Psoas muscle (tissue), 8 donors: Measurements from ENCODE around the gene ADAM8. TPM values are rescaled to one million over a fixed set of nuclear protein-coding genes. Genes with fewer than 3 reads are reported as not detected.

Source experiments
- ATAC-seq, 4 donors: fragments of 200-7000 bp; cut with Tn5 transposase; one replicate each; pipeline ENCODE4 v1.9.1; 2020; ENCODE audit warnings: moderate library complexity in 3 of 4, mild to moderate bottlenecking in 2 of 4
- DNase-seq, 2 donors: peaks; one replicate each; pipeline ENCODE4 v3.0.0-alpha.2; 2020
- H3K27ac ChIP-seq: fragments of 200-600 bp; one replicate; pipeline ENCODE4 v1.8.0; 2022
- H3K27me3 ChIP-seq, 3 donors: fragments of 200-600 bp in 1 of 3; one replicate each; pipeline versions ENCODE4 v1.6.1 to v1.8.0; 2013 to 2022; ENCODE audit warnings: low read length in 2 of 3, mild to moderate bottlenecking in 2 of 3, moderate library complexity in 1 of 3; ENCODE audit not compliant: insufficient read depth in 3 of 3
- H3K36me3 ChIP-seq, 2 donors: fragments of 200-600 bp in 1 of 2; one replicate each; pipeline versions ENCODE4 v1.6.1 to v1.8.0; 2013 to 2022; ENCODE audit warnings: low read depth in 1 of 2, mild to moderate bottlenecking in 1 of 2, moderate library complexity in 1 of 2; ENCODE audit not compliant: insufficient read depth in 1 of 2
- H3K4me1 ChIP-seq: fragments of 200-600 bp; one replicate; pipeline ENCODE4 v1.8.0; 2022
- H3K4me3 ChIP-seq: fragments of 200-600 bp; one replicate; pipeline ENCODE4 v1.8.0; 2022; ENCODE audit warnings: mild to moderate bottlenecking
- H3K9me3 ChIP-seq: fragments of 200-600 bp; one replicate; pipeline ENCODE4 v1.8.0; 2022
- CTCF ChIP-seq: fragments of 200-600 bp; IDR thresholded peaks from one replicate; pipeline ENCODE4 v1.8.0; 2022; ENCODE audit warnings: antibody characterized with exemption
- WGBS, 3 donors: extraction: QIAGEN DNeasy Blood & Tissue Kit; methylation state at CpG; one replicate each; pipeline versions ENCODE4 v1.1.6 to v1.1.7; 2013; 5-methylcytosine and 5-hydroxymethylcytosine counted together
- intact Hi-C, 2 donors: fragments of 100-400 bp; cut with DNase I; formaldehyde crosslinking; loops; one replicate each; pipeline versions ENCODE4 v1.11.0 to v1.14.2; 2022
- polyA plus RNA-seq, 3 donors: library from polyadenylated mRNA; stranded (reverse); fragments of 200-250 nt; gene quantifications; one replicate each; pipeline ENCODE4 v1.2.3, GENCODE V29; 2013
- total RNA-seq, 4 donors: library from RNA; stranded (reverse); fragmentation: NEBNext Ultra II Directional in 2 of 4; extraction: Animal tissue kit (Norgen Biotek cat#: 25700) in 2 of 4; gene quantifications; one replicate each; pipeline versions ENCODE4 v1.2.1 to v1.2.4, GENCODE V29; 2021 to 2023
- donor health status: healthy with polysubstance abuse.
- donor health status: DM: no; HTN: no; CAD: no; lungs with moderate emphysema.
- donor health status: Bipolar disorder and iron deficiency.
- donor health status: healthy.
- donor health status: DM: yes; HTN: yes; CAD: no.
- donor health status: DM: no; HTN: no; CAD: no.
- donor health status: DM: no; HTN: no; CAD: no.
- donor health status: DM: yes; HTN: yes; CAD: no.

ADAM8 gene
- total and polyA plus RNA-seq, 7 donors, result 0.21 to 2.8 (median 2.2) TPM

GRCh38 chr10:133312016-133312768 is 35.5 kb upstream of the ADAM8 start:
- Histone ChIP-seq H3K4me3 (no peak overlapping the region), H3K36me3 (peaks cover 0 to 37% of the 10 kb centered on the region in 2 donors), H3K27me3 (peaks cover 0 to 3% (median 0%) of the 10 kb centered on the region in 3 donors), H3K27ac (no peak overlapping the region), H3K4me1 (peaks cover 12% of the 10 kb centered on the region), H3K9me3 (no peaks in the 10 kb centered on the region)
- DNase-seq, result no peak
- intact Hi-C loops, result loop anchor here (5.0 to 10.0 kb wide), 2 partner anchors 60 to 477 kb away; partner anchors contain the start of gene ECHS1 (in 1 of the 2)
- ATAC-seq, result no peak
- no peak for TF ChIP-seq CTCF
- 87 to 91% (median 89%) methylated on average over 23 of the region's 23 CpGs for WGBS, 3 donors

GRCh38 chr10:133311570-133311969 is 34.9 kb upstream of the ADAM8 start:
- intact Hi-C loops, result loop anchor here (5.0 to 10.0 kb wide), 2 partner anchors 61 to 477 kb away; partner anchors contain the start of gene ECHS1 (in 1 of the 2)
- DNase-seq, result no peak

GRCh38 chr10:133310789-133311188 is 34.1 kb upstream of the ADAM8 start:
- H3K27ac ChIP-seq, result no peak overlapping the region
- 95 to 96% (median 96%) methylated on average over 8 of the region's 8 CpGs for WGBS, 3 donors
- peaks cover 0 to 37% of the 10 kb centered on the region in 2 donors for H3K36me3 ChIP-seq
- H3K9me3 ChIP-seq, result no peaks in the 10 kb centered on the region
- H3K4me3 ChIP-seq, result no peak overlapping the region
- intact Hi-C loops, result loop anchor here (5.0 to 10.0 kb wide), 2 partner anchors 62 to 476 kb away; partner anchors contain the start of gene ECHS1 (in 1 of the 2)
- H3K27me3 ChIP-seq, result no peaks in the 10 kb centered on the region
- DNase-seq (no peak), ATAC-seq (no peak)
- H3K4me1 ChIP-seq, result peaks cover 26% of the 10 kb centered on the region
- TF ChIP-seq CTCF, result no peak

More at GRCh38 chr10:133311570-133311969, 34.9 kb upstream of the ADAM8 start:
- no peak for TF ChIP-seq CTCF
- ATAC-seq, result no peak
- no peak overlapping the region for H3K27ac ChIP-seq
- peaks cover 0 to 3% (median 0%) of the 10 kb centered on the region in 3 donors for H3K27me3 ChIP-seq
- WGBS, 3 donors, result 84 to 88% (median 88%) methylated on average over 10 of the region's 10 CpGs
- H3K4me3 ChIP-seq, result no peak overlapping the region
- H3K9me3 ChIP-seq, result no peaks in the 10 kb centered on the region
- peaks cover 19% of the 10 kb centered on the region for H3K4me1 ChIP-seq
- peaks cover 0 to 37% of the 10 kb centered on the region in 2 donors for H3K36me3 ChIP-seq

- no peaks in the 10 kb centered on the region for H3K27me3 ChIP-seq
- TF ChIP-seq CTCF, result no peak
- H3K27ac ChIP-seq, result no peak overlapping the region
- ATAC-seq, result no peak
- DNase-seq, result no peak
- intact Hi-C loops, result loop anchor here (5.0 to 10.0 kb wide), 2 partner anchors 62 to 476 kb away; partner anchors contain the start of gene ECHS1 (in 1 of the 2)
- no peak overlapping the region for H3K4me3 ChIP-seq
- H3K4me1 ChIP-seq, result peaks cover 26% of the 10 kb centered on the region
- peaks cover 0 to 37% of the 10 kb centered on the region in 2 donors for H3K36me3 ChIP-seq
- 92 to 98% (median 94%) methylated on average over 16 of the region's 16 CpGs for WGBS, 3 donors
- no peaks in the 10 kb centered on the region for H3K9me3 ChIP-seq
Measured at GRCh38 chr10:133310399-133310755, 33.7 kb upstream of the ADAM8 start.
